Measurements from ENCODE around the gene ZBTB43.

GRCh38 chr9:126833020-126833419, 28.2 kb downstream of the ZBTB43 start:
- TF ChIP-seq GATA2 (IDR thresholded peaks at IDR 0.05; ENCODE audit: low read depth, low read length) (no peak), GATA3 (IDR thresholded peaks at IDR 0.05; ENCODE audit: low read depth, low read length) (no peak)

Measured in SH-SY5Y (cell line).